GM12892 (cell line): ENCODE measurements around the gene GHR.

Experiments used
- POLR2A ChIP-seq: IDR thresholded peaks from 2 replicates; pipeline ENCODE4 v1.6.1; 2011; ENCODE audit warnings: low read depth, low read length, control low read depth
- POLR2AphosphoS5 ChIP-seq: IDR thresholded peaks from 2 replicates; pipeline ENCODE4 v1.6.1; 2011; ENCODE audit warnings: low read depth, low read length, control low read depth
- TAF1 ChIP-seq: IDR thresholded peaks from 2 replicates; pipeline ENCODE4 v1.6.1; 2011; ENCODE audit warnings: low read depth, mild to moderate bottlenecking, control low read depth, low read length, borderline replicate concordance

GRCh38 chr5:42496397-42497156 lies 73.3 kb downstream of the GHR start:
- TF ChIP-seq POLR2AphosphoS5 (no peak), POLR2A (no peak), TAF1 (no peak)
